ENCODE measurements around the gene PEF1.

PEF1 gene

GRCh38 chr1:31583995-31584868, 60.4 kb downstream of the PEF1 start:
- DNase-seq: peak; percentile 74

- DNase-seq: no peak
These were observed 61.3 kb downstream of the PEF1 start for GRCh38 chr1:31583082-31583994.

- DNase-seq: peak; percentile 39
These were observed 62.6 kb downstream of the PEF1 start for GRCh38 chr1:31581821-31582810.

- DNase-seq: no peak
These were observed 63.6 kb downstream of the PEF1 start for GRCh38 chr1:31580891-31581603.

GRCh38 chr1:31580513-31580870, 64.2 kb downstream of the PEF1 start:
- peak; percentile 84 for DNase-seq

Measured in fibroblast of skin of back (primary cell).